KOPT-K1 (cell line): ENCODE measurements around the gene COL6A2.

Source experiments
- H3K27ac ChIP-seq: fragments of 200-600 bp; sonication (generic); 2 replicates; pipeline ENCODE4 v1.5.1; 2016; ENCODE audit warnings: antibody characterized with exemption, mild to moderate bottlenecking, low read depth, low read length; ENCODE audit not compliant: poor library complexity, severe bottlenecking
- H3K36me3 ChIP-seq: fragments of 200-600 bp; sonication (generic); 2 replicates; pipeline ENCODE4 v1.5.1; 2017; ENCODE audit warnings: antibody characterized with exemption, mild to moderate bottlenecking, low read length, moderate library complexity; ENCODE audit not compliant: insufficient read depth
- H3K9me3 ChIP-seq: fragments of 200-600 bp; sonication (generic); 2 replicates; pipeline ENCODE4 v1.5.1; 2017; ENCODE audit warnings: antibody characterized with exemption, low read length, mild to moderate bottlenecking; ENCODE audit not compliant: insufficient read depth, poor library complexity, severe bottlenecking

Gene COL6A2

DNA sequence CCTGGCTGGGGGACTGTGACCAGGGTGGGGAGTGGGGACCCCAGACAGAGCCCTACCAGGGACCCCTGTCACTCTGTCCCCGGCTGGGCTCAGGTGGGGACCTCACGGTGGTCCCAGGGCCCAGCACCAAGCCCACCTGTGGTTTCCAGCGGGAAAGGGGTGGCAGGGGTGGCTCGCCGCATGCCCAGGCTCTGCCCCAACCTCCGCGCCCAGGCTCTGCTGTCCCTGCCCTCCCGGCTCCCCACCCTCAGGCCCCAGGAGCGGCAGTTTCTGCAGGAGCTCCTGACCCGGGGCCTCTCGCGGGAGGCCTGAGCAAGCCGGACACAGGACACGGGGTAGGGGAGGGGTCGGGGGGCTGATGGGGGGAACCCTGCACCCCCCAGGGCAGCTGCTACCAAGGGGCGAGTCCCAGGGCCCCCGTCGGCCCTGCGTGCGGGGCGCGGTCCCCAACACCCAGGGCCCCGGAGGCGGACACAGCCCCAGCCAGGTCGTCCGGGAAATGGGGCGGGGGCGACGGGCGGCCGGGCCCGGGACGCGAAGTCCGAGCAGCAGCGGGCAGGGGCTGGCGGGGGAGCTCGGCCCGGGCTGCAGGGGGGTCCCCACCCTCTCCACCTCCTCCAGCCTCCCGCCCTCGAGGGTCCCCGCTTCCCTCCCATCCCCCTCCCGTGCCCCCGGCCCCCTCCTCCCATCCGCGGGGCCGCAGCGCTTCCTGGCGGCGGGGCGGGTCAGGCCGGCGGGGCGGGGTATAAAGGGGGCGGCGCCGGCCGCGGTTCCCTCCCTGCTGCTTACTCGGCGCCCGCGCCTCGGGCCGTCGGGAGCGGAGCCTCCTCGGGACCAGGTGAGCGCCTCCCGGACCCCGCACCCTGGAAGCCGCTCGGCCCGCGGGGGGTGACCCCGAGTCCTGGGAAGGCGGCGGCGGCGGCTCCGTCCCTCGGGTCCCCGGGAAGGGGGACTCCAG is at the start of gene COL6A2:
Gene COL6A2, plus strand, starts transcription at position 777 of the 958 bp plus-strand sequence.
- Histone ChIP-seq H3K27ac (no peak within 1 kb of the TSS), H3K36me3 (no peaks in the 10 kb centered on the region), H3K9me3 (peaks cover 7% of the 10 kb centered on the region)

DNA sequence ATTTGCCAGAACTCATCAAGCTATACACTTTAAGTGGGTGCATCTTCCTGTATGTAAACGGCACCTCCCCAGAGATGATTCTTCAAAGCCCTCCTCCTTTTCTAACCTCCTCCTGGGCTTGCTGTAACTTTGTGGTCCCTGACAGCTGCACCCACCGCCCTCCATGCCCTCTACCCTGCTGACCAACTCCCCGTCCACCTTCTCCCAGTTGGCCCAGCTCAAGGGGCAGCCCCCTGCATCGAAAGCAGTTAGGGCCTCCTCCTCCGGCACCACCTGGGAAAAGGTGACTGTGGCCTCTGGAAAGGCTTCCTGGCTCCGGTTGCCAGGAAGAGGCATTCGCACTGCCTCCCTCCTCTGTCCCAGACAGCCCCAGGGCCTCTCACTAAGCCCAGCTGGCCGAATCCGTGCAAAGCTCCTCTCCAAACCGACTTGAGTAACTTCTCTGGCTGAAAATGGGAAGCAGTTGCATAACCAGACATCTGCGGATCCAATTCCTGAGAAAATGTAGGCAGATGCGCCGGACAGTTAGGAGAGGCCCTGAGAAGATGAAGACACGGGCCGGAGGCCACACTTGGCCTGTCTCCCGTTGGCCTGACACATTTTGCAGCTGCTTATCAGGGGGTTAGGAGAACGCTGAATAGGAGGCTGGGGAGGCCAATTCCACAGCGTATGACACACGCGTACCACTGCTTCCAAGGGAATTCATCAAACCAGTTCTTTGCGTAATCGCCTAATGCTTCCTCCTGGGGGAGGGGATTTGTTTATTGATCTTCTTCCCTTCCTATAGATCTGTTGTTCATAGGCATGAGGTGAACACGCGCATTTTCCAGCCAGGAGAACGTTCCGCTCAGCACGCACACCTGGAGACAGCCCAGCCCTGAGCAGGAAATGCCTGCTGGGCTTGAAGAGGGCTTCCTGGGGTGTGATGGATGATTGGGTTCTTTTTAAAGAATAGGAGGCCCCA is 48.7 kb upstream of the COL6A2 start:
- H3K27ac ChIP-seq, result no peak overlapping the region
- no peaks in the 10 kb centered on the region for H3K36me3 ChIP-seq
- H3K9me3 ChIP-seq, result no peaks in the 10 kb centered on the region

DNA sequence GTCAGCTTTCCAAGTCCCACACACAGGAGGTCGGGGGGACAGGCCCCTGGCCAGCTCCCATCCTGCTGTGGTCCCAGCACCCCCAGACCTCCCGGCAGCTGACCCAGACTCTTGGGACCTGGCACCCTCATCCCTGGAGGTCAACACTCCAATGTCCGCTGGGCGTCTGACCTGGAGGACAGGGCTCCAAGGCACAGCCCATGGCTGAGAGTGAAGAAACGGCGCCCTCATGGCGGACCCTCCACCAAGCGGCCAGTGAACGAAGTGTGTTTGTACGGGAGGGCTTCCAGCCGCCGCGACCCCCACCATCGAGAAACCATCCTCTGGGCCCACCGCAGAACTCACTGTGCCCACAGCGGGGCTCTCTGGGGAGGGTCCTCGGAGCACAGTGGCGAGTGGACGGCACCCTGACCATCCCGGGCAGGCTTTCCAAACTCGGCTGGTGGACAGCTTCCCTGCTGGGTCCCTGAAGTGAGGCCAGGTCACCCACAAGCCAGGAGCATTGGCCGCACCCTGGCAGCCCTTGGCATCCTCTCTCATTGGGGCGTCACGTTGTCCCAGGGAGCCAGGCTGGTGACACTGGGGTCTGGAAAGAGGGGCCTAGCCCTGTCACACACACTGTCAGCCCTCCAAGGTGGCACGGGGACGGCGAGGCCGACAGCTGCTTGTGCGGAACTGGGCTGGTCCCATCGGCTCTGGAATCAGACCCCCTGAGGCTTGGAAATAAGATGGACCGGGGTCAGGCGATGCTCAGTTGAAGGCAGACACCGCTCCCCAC is 47.8 kb upstream of the COL6A2 start:
- H3K9me3 ChIP-seq, result no peaks in the 10 kb centered on the region
- H3K27ac ChIP-seq, result no peak overlapping the region
- H3K36me3 ChIP-seq, result no peaks in the 10 kb centered on the region

DNA sequence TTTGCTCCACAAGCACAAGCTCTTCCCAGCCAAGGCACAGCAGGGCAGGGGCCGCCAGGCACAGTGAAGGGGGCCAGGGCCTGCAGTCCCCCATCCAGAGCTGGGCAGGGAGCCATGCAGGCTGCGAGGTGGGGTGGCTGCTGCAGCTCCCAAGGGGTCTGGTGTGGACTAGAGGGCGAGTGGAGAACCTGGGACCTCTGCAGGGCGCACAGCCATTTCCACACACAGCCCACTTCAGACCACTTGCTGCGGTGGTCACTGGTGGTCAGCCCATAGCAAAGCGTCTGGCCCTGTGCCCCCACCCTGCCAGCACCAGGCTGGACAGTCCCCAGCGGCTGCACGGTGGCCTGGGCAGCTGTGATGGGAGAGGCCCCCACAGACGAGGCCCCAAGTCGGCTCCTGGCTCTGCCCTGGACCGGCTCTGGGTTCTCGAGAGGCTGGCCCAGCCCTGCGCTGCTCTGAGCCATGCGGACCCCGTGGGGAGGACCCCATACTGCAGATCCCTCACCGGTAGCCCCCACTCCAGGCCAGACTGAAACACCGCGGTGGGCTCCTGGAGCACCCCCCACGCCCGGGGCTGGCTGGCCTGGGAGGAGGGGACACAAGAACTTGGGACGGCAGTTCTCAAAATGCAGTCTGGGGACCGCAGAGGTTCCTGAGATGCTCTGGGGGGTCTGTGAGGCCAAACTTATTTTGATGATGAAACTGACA is 47.1 kb upstream of the COL6A2 start:
- H3K36me3 ChIP-seq, result no peaks in the 10 kb centered on the region
- no peaks in the 10 kb centered on the region for H3K9me3 ChIP-seq
- no peak overlapping the region for H3K27ac ChIP-seq

DNA sequence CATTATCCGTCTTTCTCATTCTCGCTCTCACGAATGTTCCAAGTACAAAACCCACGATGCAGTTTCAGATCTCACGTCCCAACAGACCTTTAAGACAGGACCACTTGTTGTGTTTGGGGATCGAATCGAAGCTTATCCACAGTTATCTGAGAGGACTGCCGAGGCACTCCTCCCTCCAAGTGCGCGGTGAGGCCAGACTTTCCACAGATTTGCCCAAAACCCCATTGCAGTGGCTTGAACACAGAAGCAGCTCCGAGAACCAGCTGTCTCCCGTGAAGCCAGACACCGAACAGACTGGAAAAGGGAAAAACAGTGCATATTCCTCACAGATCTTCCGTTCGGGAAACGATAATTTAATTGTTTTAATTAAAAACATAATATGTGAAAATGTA is 46.5 kb upstream of the COL6A2 start:
- Histone ChIP-seq H3K9me3 (no peaks in the 10 kb centered on the region), H3K36me3 (no peaks in the 10 kb centered on the region), H3K27ac (no peak overlapping the region)

- H3K9me3 ChIP-seq, result no peaks in the 10 kb centered on the region
- H3K27ac ChIP-seq, result no peak overlapping the region
- no peaks in the 10 kb centered on the region for H3K36me3 ChIP-seq
Measured at GRCh38 chr21:46051821-46052675, 45.9 kb upstream of the COL6A2 start.

GRCh38 chr21:46052703-46053651 is 44.9 kb upstream of the COL6A2 start:
- no peaks in the 10 kb centered on the region for H3K9me3 ChIP-seq
- no peak overlapping the region for H3K27ac ChIP-seq
- H3K36me3 ChIP-seq, result no peaks in the 10 kb centered on the region

DNA sequence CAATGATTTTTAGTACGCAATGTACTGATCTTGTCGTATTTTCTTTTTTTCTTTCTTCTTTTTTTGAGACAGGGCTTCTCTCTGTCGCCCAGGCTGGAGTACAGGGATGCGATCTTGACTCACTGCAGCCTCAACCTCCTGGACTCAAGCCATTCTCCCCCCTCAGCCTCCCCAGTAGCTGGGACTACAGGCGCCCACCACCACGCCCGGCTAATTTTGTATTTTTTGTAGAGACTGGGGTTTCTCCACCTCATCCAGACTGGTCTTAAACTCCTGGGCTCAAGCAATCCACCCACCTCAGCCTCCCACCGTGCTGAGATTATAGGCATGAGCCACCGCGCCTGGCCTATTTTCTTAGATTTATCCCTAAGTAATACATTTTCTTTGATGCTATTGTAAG is 43.9 kb upstream of the COL6A2 start:
- Histone ChIP-seq H3K36me3 (no peaks in the 10 kb centered on the region), H3K9me3 (no peaks in the 10 kb centered on the region), H3K27ac (no peak overlapping the region)

DNA sequence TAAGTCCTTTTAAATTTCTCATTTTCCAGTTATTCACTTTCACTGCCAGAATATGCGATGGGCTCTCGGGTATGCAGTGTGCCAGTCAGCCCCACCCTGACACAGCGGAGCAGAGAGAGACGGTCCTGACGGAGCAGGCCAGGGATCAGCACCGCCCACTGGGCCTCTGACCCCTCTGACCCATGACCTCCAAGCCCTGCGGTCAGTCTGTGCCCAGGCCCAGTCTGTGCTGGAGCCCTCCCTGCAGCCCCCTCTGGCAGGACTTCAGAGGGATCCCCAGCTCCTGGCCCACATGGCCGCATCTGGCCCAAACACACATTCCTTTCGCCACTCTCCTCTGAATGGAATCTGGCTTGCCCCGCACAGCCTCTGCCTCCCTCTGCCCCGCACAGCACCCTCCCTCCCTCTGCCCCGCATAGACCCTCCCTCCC is 43.4 kb upstream of the COL6A2 start:
- Histone ChIP-seq H3K9me3 (no peaks in the 10 kb centered on the region), H3K36me3 (no peaks in the 10 kb centered on the region), H3K27ac (no peak overlapping the region)

DNA sequence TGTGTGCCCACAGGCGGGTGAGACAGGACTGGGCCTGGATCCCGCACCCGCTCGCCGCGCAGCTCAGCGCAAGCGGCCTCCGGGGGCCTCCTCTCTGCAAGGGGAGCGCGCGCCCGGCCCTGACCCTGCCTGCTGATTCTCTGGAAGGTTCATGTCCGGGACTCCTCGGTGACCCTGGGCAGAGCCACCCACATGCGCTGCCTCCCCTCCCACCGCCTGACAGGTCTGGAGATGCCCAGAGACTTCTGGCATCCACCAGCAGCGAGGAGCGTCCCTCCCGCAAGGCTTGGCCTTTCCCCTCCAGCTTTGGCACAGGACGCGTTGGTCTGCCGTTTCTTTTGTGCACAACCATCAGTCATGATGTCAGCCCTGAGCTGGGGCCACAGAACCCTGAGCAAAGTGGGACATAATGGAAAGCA is 42.0 kb upstream of the COL6A2 start:
- H3K36me3 ChIP-seq, result no peaks in the 10 kb centered on the region
- peaks cover 9% of the 10 kb centered on the region for H3K9me3 ChIP-seq
- no peak overlapping the region for H3K27ac ChIP-seq

GRCh38 chr21:46056450-46056903 is 41.4 kb upstream of the COL6A2 start:
- Histone ChIP-seq H3K9me3 (peaks cover 12% of the 10 kb centered on the region), H3K27ac (no peak overlapping the region), H3K36me3 (no peaks in the 10 kb centered on the region)

GRCh38 chr21:46057111-46057709 is 40.7 kb upstream of the COL6A2 start:
- H3K36me3 ChIP-seq, result no peaks in the 10 kb centered on the region
- no peak overlapping the region for H3K27ac ChIP-seq
- H3K9me3 ChIP-seq, result peaks cover 20% of the 10 kb centered on the region
